ENCODE results near the gene PGLYRP4. TPM values are rescaled to one million over a fixed set of nuclear protein-coding genes. Genes with fewer than 3 reads are reported as not detected.
"Not testable (repeated sequence)": the region's sequence is repeated elsewhere in the genome, so short reads cannot be mapped to it uniquely, and the experiment has no call there.

Gene PGLYRP4
- total RNA-seq, 1 donor from 2014 or later, result not detected

DNA sequence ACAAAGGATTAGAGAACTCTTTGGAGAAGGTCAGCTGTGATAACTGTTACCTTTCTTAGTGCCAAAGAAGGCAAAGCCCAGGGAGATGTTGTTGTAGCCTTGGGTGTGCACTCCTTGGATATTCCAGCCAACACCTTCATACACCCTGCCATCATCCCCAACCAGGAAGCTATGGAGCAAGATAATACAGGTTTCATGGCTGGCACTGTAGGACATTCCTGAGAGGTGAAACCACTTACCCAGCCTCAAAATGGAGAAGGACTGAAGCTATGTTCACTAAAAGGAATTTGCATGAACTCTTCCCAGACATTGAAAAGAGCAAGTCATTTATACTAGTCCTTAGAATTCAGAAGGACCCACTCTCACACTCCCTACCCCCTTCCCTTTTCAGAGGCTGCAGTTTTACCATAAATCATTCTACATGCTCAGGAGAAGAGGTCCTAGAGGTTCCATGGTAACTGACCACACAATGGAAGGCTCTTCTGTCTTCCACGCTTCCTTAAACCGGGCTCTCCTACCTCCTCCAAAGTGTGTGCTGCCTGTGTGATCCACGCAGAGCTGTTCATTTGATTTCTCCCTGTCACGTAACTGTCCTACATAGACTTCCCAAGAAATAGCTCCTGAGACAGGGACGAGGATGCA, 5.5 kb downstream of the PGLYRP4 start:
- DNase-seq (ENCODE audit: low spot score in 2 of 2) (no peak), FAIRE-seq (no peak)

DNA sequence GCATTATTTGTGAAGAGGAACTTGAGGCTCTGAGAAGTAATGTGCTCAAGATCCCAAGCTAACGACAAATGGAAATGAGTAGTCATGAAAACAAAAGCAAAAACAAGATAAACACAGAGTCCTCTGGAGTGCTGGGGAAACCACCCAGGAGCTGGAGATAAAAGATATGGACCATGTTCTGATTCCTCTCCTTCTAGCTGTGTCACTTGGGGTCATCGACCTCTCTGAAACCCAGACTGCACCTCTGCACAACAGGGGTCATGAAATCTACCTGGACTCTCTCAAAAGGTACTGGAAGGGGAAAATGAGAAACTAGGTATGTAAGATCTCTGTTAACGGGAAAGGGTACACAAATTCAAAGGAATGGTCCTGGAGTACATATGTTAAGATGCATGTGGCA, 6.5 kb downstream of the PGLYRP4 start:
- FAIRE-seq (no peak), DNase-seq (ENCODE audit: low spot score in 2 of 2) (no peak)

DNA sequence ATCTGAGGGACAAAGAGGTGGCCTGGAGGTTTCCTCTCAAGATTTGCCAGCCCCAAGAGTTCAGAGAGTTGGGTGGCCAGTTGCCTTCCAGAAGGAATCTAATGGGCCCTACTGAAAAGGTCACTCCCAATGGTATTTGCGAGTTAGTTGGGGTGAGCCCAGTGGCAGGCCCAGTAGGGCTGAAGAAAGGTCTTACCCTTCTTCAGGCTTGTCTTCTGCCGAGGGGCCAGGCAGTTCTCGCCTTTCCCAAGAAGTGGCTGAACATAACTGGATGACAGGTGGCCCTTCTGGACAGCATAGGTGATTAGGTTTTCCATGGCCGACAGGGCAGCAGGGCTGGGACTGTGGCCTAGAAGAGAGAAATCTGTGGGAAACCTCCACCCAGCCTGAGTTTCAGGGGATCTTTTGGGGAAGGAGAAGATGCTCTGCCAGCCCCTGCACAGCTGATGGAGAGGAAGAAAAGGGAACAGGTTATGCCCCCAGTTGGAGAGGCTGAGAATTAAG, 7.2 kb downstream of the PGLYRP4 start:
- DNase-seq (ENCODE audit: low spot score in 2 of 2) (no peak), FAIRE-seq (no peak)

DNA sequence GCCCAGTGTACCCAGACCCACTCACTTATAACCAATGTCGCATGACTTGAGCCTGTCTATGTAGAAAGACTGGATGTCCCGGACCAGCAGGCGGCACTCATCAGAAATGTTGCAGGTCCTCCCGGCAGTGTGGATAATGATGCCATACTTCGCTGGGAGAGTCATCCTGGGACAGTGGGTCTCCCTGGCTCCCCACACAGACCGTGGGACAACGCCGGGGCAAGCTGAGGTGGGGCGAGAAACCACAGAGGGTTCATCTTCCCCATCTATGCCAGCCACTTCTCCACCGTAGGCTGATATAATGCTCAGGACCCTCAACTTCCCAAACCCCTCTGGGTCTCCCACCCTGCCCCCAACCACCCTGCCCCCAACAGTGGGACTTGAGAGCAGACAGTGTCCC, 8.3 kb downstream of the PGLYRP4 start:
- FAIRE-seq (no peak), DNase-seq (ENCODE audit: low spot score in 2 of 2) (no peak)

DNA sequence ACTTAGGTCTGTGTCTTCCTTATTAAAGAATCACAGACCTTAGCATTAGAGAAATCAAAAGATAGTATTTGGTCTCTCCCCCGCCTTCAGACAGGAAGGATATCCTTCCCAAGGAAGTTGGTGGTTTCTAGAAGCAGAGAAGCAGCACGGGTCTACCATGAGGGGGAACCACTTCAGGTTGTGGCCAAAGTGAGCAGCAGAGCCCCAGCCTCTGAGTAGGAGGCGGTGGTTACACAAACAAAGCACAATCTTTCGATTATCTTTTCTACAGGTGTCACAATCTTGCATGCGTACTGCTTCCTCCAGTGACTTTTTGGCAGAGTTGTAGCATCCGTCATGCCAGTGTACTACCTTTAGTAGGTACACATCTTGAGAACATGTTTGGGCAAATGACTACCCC, 8.8 kb downstream of the PGLYRP4 start:
- FAIRE-seq (no peak), DNase-seq (ENCODE audit: low spot score in 2 of 2) (no peak)

DNA sequence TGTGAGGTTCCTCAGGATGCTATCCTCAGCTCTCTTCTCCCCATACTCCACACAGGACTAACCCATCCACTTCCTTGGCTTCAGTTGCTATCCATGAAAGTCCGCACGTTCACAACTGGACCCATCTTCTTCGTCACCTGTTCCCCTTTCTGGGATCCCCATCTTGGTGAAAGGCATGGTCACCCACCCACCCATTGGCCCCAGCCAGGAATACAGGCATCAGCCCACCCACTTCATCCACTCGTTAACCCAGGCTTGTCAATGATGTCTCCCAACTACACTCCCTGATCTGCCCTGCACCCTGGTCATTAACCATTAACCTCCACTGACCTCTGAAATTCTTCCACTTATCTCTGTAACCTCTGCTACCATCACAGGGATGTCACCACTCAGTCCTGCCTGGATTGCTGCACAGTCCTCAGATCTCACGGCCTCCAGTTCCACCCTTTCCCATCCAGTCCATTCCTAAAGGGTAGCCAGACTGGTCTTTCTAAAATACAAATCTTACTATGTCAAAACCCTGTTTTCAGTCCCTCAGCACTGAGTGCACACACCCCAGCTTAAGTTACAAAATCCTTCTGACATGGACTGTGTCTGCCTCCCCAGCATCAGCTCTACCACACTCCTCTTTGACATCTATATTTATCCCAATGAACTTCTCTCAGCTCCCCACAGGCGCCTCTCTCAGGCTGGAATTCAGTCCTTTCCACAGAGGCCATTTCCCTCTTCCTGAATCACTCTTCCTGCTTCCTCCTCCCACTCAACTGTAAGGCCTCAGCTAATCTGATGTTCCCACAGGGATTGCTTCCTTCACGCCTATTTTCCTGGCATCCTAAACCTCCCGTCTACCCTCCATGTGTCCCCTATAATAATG, 10.4 kb downstream of the PGLYRP4 start:
- FAIRE-seq (no peak), DNase-seq (ENCODE audit: low spot score in 2 of 2) (no peak)

DNA sequence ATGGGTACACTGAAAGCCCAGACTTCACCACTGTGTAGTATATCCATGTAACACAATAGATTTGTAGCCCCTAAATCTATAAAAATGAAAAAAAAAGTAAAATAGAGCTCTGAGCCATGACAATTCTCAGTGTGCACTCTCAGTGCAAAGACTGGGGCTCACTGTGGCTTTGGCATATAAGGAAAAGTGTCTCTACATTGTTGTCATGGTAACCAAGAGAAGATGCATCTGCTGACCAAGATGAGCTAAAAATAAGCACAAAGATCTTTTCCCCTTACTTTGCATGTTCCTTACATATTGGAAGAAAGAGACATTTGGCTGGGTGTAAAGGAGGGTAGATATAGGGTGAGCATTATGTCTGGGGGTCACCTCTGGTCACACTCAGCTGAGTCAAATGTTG, 12.0 kb downstream of the PGLYRP4 start:
- no peak for FAIRE-seq
- no peak for DNase-seq (ENCODE audit: low spot score in 2 of 2)

DNA sequence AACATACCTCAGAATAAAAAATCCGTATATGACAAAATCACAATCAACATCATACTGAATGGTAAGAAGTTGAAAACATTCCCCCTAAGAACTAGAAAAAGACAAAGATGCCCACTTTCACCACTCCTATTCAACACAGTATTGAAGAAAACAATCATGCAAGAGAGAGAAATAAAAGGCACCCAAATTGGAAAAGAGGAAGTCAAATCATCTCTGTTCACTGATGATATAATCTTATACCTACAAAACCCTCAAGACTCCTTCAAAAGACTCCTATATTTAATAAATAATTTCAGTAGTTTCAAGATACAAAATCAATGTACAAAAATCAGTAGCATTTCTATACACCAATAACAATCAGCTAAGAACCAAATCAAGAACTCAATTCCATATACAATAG, 14.7 kb downstream of the PGLYRP4 start:
- no peak for FAIRE-seq
- DNase-seq (ENCODE audit: low spot score in 2 of 2), result no peak

DNA sequence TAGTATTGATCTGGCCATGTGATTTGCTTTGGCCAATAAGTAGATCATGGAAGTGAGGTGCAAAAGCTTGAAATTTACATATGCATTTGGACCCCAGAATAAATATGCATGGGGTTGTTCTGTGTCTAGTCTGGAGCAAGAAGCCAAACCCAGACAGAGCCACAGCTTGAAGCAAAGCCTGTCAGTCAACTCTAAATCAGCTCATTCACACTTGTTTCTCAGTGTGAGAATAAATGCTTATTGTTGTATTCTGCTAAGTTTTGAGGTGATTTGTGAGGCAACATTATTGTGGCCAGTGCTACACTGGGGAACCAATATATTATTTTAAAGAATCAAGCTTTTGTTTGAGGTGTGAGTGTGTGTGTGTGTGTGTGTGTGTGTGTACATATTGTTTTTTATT, 23.7 kb downstream of the PGLYRP4 start:
- peak; percentile 76 for FAIRE-seq
- no peak for DNase-seq (ENCODE audit: low spot score in 2 of 2)

DNA sequence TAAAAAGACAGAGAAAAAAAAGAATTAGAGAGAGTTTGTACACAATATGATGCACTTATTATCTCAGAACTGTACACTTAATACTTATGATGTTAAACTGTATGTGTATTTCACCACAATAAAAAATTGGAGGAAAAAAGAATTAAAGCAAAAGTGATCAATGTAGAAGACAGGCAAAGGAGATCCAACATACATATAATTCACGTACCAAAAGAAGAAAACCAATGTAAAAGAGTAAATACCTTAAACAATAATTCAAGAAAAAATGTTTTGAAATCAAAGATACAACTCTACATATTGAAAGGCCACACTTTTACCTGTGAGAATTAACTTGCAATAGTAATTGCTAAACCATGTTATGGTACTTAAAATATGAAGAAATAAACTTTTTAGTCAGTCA, 26.1 kb downstream of the PGLYRP4 start:
- DNase-seq (ENCODE audit: low spot score in 2 of 2) (no peak), FAIRE-seq (no peak)

DNA sequence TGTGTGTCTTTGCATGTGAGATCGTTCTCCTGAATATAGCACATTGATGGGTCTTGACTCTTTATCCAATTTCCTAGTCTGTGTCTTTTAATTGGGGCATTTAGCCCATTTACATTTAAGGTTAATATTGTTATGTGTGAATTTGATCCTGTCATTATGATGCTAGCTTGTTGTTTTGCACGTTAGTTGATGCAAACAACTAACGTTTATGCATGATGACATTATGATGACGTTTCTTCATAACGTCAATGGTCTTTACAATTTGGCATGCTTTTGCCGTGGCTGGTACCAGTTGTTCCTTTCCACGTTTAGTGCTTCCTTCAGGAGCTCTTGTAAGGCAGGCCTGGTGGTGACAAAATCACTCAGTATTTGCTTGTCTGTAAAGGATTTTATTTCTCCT, 30.5 kb downstream of the PGLYRP4 start:
- not testable (repeated sequence) for DNase-seq (ENCODE audit: low spot score in 2 of 2); FAIRE-seq

DNA sequence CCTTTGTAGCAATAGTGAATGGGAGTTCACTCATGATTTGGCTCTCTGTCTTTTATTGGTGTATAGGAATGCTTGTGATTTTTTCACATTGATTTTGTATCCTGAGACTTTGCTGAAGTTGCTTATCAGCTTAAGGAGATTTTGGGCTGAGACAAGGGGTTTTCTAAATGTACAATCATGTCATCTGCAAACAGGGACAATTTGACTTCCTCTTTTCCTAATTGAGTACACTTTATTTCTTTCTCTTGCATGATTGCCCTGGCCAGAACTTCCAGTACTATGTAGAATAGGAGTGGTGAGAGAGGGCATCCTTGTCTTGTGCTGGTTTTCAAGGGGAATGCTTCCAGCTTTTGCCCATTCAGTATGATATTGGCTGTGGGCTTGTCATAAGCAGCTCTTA, 32.6 kb downstream of the PGLYRP4 start:
- FAIRE-seq; DNase-seq (ENCODE audit: low spot score in 2 of 2): not testable (repeated sequence)

DNA sequence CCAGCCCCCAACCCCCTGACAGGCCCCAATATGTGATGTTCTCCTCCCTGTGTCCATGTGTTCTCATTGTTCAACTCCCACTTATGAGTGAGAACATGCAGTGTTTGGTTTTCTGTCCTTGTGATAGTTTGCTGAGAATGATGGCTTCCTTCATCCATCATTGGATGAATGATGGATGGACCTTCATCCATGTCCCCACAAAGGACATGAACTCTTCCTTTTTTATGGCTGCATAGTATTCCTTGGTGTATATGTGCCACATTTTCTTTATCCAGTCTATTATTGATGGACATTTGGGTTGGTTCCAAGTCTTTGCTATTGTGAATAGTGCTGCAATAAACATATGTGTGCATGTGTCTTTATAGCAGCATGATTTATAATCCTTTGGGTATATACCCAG, 34.3 kb downstream of the PGLYRP4 start:
- not testable (repeated sequence) for FAIRE-seq; DNase-seq (ENCODE audit: low spot score in 2 of 2)

DNA sequence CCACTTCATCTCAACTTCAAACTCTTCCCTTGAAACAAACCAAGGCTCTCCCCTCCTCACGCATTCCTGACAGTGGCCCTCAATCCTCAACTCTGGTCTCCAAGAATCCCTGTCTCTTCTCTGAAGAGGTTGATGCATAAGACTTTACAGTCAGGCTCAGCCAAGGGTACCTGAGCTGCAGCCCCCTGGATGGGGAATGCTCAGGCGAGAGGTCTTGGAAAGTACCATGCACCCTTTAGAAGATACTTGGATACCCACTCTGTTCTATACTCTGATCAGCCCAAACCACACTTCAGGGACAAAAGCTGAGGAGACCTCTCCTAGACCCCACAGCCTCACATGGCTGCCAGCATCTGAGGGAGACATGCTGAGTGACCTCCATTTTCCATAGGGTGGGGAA, 35.4 kb downstream of the PGLYRP4 start:
- FAIRE-seq, result no peak
- no peak for DNase-seq (ENCODE audit: low spot score in 2 of 2)

DNA sequence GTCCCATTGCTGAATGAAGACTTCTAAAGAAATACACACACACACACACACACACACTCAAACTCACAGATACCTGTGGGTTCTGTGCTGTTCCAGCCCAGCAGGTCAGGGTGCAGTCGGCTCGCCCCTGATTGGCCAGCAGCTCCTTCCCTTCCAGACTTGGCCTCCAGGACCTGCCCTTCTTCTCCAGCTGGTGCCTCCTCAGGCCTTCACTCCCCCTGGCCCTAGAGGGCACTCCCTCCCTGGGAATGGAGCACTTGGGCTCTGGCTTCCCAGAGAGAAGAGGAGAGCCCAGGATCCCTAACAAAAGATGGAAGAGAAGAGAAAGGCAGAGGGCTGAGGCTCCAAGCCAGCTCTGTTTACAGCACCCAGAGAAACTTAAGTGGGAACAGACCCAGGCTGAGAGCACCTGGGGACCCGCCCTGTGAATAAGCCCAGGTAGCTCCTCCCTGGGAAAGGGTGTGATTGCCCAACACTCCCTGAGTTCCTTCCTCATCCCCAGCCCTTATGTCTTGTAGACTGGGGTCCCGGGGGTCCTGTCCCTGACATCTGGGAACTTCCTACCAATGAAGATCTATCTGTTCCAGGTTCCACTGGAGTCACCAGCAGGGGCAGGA, 36.0 kb downstream of the PGLYRP4 start, which contains the start of gene PGLYRP3:
TSS of gene PGLYRP3 (minus strand) at position 383 of the 617 bp plus-strand sequence. CDS start 2,287 bp downstream, outside the sequence.
- no peak for FAIRE-seq
- no peak for DNase-seq (ENCODE audit: low spot score in 2 of 2)

DNA sequence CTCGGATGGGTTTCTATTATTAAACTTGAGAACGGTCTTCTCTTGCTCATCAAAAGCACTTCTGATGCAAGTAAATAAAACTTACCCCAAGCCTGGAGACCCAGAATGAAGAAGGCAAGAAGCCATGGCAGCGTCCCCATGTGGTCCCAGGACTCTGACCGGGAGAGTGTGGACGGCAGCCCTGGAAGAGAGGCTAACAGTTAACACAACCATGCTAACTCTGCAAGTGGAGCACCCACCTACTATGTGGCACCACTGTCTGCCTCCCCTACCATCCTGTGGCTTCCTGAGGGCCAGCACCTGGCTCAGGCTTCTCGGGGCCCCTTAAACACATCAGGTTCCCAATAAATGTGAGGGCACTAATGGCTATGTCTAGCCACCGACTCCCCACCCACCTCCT, 38.1 kb downstream of the PGLYRP4 start:
- FAIRE-seq, result no peak
- DNase-seq (ENCODE audit: low spot score in 2 of 2), result no peak

DNA sequence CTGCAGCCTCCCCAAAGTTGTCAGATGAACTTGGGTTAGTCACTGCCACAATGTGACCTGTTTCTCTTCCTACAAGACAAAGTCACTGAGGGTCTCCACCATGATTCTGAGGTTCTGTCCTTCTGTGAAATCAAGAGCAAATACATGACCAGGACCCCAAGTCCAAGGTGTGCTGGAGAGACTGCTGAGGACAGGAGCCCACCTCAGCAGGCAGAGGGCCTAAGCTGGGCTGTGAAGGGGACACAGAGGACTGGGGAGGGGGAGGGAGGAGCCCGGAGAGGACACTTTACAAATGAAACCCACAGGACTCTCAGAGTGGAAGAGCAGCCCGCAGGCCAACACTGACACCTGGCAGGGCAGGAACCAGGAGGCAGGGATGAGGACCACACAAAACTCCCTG, 39.2 kb downstream of the PGLYRP4 start:
- DNase-seq (ENCODE audit: low spot score in 2 of 2) (no peak), FAIRE-seq (no peak)

DNA sequence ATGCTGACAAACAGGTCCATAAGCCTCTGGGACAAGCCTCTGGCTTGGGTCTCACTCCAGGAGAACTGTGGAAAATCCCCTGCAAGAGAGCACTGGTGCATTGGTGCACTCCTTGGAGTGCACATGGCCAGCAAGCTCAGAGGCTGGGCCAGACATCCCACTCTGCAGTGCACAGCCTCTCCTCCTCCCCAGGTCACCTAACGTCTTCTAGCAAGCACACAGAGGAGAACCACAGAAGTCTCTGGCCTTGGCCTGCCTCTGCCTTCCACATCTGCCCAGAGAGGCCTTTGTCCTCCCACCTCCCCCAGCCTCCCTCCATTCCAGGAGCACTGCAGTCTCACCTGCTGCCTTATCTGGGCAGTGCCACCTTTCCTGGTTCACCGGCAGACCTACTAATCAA, 40.1 kb downstream of the PGLYRP4 start:
- DNase-seq (ENCODE audit: low spot score in 2 of 2) (no peak), FAIRE-seq (no peak)

DNA sequence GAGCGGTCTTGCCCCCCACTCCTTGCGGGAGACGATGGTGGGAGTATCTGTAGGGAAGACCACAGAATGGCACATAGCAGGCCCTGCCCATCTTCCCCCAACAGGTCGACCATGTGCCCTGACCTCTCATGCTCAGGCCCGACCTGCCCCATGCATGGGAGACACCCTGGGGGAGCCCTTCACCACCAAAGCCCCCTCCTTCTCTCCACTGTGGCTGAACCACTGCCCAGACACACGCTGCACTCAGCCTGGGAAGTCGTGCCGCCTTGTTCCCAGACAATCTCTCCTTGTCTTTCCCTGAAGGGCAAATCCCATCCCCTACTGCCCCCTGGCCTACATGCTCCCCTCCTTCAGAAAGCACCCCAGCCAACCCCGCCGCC, 41.4 kb downstream of the PGLYRP4 start:
- FAIRE-seq, result no peak
- DNase-seq (ENCODE audit: low spot score in 2 of 2), result no peak

DNA sequence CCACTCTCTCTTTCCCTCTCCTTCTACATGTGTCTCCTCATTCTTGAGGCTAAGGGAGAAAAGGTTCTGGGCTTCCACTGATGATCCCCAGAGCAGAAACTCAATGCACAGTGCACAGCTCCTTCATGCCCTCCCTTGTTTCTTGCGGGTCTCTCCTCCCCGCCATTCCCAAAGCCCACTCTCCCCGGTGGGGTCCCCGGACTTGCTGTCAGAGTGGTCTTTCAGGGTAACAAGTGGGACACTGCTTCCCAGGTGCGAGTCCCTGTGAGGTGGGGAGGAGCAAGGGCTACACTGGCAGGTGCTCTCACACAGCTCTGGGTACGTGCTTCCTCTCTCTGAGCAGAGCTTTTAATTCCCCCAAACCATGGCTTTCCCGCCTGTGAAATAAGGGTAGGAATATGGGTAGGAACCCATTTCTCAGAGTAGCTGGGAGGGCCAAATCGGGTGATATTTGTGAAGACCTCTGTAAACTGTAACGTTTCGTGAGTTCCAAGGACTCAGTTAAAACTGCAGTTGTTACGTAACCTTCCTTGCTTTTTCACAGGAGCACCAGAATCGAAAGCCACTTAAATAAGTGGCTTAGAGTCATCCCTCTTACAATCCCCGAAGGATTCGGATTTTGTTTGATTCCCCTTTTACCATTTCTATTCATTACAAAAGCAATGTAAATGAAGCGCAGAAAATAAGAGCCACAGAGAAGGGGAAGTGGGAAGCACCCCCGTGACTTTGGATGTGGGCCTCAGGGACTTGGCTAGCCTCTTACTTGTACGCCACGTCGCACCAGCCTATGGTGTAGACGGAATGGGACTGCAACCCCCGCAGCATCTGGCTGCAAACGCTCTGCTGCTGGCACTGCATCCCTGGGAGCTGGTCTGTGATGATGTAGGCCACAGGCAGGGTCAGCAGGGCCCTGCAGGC, 42.1 kb downstream of the PGLYRP4 start:
- DNase-seq (ENCODE audit: low spot score in 2 of 2) (no peak), FAIRE-seq (no peak)
